ENCODE data around the gene UBXN10.

Gene UBXN10

DNA sequence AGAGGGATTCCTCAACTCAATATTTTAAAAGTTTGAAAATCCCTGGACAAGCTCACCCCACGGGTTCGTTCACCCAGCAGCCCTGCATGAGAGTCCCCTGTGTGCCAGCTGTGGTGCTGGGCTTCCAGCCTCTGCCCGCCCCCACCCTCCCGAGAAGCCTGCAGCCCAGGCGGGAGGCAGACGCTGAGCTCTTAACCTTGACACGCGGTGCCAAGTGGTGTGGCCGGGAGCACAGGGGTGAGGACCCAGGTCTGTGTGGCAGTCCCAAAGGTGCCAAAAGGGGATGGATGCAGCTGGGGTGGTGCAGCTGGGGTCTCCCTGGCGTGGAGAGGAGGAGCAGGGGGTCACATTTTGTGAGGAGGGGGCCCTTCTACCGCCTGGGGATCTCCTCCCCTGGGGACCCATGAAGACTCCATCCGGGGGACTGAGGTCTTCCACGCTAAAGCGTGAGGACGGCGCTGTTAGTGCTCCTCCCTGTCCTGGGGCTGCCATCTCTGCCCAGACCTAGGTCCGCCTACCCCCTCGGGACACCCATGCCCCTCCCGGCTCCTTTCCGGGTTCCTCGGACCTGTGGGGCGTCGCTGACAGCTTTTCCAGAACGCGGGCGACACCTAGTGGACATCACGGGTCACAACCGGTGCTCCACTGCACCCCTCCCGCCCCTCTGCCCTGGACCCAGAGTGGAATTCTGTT is 33.8 kb upstream of the UBXN10 start:
- peak; percentile 88 for DNase-seq (ENCODE audit: low spot score)

DNA sequence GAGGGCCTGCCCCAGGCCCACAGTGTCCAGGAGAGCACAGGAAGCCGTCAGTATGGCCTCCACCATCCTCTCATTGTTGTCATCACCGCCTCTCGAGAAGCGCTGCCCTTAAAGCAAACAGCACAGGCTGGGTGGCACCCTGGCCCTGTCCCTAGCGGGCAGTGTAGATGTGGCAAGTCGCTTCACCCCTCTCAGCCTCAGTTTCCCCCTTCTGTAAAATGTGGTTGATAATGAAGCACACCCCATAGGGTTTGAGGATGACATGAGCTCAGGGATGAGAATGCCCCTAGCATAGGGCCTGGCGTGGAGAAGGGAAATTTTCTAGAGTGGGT is 33.3 kb upstream of the UBXN10 start:
- no peak for DNase-seq (ENCODE audit: low spot score)

DNA sequence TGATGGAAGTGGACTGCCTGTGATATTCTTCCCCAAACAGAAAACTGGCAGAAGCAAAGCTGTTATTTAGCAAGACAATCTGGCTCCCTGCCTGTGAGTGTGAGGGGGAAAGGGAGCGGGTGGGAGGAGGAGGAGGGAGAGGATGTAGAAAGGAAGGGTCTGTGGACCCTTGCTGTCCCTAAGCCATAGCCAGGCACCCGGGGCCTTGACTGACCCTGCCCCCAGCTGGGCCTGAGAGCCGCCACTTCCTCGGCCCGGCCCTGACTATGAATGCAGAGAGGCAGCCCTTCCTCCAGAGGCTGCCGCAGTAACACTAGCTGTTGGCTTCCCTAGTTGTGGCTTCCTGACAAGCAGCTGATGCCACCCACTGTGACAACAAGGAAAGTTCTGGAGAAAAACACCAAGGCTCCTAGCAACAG is 32.9 kb upstream of the UBXN10 start:
- peak; percentile 86 for DNase-seq (ENCODE audit: low spot score)

DNA sequence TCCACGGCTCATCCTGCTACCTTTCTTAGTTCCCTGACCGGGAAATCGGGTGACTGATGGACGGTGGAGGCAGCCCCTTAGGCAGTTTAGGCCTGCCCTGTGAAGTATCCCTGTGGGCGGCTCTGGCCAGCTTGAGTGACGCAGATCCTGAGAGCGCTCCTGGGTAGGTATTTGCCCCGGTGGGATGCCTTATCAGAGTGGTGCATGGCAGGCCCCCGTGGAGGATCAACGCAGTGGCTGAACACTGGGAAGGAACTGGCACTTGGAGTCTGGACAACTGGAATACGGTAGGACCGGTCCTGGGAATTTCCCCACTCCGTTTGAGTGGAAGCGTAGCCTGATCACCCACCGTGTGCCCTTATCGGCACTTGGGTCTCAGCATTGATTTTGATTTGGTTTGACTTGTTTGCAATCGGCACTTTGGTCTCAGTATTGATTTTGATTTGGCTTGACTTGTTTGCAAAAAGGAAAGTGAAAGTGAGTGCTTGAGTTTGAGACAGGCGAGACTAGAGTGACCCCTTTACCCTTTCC is 31.5 kb upstream of the UBXN10 start:
- DNase-seq (ENCODE audit: low spot score) = no peak

DNA sequence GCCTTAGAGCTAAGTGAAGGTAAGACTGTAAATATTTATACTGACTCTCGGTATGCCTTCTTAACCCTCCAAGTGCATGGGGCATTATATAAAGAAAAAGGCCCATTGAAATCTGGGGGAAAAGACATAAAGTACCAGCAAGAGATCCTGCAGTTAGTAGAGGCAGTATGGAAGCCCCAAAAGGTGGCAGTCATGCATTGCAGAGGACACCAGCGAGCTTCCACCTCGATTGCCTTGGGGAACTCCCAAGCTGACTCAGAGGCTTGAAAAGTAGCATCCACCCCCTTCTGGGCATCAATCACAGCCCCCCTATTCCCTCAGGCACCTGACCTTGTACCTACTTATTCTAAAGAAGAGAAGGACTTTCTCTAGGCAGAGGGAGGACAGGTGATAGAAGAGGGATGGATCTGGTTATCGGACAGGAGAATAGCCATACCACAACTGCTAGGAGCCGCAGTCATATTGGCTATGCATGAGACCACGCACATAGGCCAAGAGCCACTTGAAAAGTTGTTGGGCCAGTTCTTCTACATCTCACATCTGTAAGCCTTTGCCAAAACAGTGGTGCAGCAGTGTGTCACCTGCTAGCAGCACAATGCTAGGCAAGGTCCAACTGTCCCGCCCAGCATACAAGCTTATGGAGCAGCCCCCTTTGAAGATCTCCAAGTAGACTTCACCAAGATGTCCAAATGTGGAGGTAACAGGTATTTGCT is 27.4 kb upstream of the UBXN10 start:
- no peak for DNase-seq (ENCODE audit: low spot score)

DNA sequence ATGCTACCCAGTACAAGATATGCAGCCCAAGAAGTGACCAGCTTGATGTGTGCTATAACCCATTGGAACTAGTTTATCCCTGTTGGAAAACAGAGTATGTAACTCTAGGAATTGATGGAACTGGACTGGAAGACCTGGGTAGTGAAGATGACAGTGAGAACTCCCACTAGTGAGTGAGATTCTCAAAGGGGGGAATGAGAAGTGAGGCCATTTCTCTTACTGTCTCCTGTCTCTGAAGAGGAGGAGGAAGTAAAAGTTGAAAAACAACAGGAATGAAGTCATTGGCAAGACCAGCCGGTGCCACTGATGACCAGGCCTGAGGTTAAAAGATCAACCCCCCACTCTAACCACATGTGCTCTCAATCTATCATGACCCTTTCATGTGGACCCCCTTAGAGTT is 25.9 kb upstream of the UBXN10 start:
- no peak for DNase-seq (ENCODE audit: low spot score)

DNA sequence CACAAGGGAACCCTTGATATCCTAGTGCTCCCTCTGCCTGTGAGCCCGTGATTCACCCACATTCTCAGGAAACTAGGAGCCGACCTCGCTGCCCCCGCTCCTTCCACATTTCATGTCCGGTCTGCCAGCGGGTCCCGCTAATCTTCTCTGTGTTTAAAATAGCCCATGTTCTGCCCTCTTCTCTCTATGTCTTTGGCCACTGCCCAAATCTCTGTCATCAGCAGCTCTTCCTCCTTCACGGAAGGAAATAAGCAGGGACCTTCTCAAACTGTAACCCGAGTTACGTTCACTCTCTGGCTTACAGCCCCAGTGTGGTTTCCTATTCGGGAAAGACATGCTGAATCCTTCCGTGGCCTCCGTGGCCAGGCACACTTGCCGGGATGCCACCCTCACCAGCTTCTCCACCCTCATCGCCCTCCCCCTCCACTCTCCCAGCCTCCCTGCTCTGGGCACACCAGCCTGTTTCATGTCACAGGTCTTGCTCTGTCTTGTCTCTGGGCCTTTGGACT is 21.1 kb upstream of the UBXN10 start:
- DNase-seq (ENCODE audit: low spot score) = peak; percentile 66

DNA sequence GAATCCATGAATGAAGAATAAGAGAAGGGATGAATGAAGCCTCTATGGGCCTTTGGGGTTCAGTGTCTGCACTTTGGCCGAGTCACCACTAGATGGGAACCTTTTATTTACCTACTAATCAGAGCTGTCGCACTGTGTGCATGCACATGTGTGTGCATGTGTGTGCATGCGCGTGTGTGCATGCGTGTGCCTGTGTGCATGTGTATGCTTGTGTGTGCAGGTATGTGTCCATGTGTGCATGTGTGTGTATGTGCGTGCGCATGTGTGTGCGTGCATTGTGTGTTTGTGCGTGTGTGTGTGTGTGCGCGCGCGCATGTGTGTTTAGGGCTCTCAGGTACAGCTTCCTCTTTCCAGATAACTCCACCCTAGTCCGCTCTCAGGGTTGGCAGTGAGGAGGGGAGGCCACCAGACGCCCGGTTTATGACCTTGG is 20.4 kb upstream of the UBXN10 start:
- peak; percentile 16 for DNase-seq (ENCODE audit: low spot score)

DNA sequence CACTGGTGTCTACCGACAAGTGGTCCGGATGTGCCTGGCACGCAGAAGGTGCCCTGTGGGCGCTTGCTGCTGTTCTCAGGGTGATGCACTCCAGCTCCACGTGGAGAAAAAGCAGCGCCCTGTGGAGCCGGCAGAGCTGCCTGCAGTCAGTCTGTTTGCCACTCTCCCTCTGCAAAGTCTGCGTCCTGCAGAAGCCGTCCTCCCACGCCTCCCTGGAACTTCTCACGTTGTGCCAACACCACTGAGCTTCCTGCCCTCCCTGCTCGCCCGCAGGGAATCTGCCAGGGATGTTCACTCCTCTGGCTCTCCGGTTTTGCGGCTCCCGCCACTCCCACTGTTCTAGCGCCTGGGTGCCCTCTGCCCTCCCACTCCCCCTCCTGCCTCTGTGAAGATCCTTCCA is 19.8 kb upstream of the UBXN10 start:
- DNase-seq (ENCODE audit: low spot score) = no peak

DNA sequence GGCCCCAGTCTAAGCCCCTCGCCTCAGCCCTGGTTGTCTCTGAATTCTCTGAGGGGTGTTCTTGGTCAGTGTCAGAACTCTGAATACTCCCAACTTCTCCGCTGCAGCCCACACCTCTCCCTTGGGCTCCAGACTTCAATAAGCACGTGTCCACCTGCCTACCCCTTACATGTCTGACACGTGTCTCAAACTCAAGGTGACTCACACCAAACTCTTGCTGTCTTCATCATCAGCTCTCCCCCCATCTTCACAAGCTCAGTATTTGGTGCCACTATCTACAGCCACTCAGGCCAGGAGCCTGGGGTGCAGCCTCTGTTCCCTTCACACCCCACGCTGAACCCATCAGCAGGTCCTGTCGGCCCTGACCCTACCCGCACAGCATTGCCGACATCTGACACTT is 18.8 kb upstream of the UBXN10 start:
- no peak for DNase-seq (ENCODE audit: low spot score)

DNA sequence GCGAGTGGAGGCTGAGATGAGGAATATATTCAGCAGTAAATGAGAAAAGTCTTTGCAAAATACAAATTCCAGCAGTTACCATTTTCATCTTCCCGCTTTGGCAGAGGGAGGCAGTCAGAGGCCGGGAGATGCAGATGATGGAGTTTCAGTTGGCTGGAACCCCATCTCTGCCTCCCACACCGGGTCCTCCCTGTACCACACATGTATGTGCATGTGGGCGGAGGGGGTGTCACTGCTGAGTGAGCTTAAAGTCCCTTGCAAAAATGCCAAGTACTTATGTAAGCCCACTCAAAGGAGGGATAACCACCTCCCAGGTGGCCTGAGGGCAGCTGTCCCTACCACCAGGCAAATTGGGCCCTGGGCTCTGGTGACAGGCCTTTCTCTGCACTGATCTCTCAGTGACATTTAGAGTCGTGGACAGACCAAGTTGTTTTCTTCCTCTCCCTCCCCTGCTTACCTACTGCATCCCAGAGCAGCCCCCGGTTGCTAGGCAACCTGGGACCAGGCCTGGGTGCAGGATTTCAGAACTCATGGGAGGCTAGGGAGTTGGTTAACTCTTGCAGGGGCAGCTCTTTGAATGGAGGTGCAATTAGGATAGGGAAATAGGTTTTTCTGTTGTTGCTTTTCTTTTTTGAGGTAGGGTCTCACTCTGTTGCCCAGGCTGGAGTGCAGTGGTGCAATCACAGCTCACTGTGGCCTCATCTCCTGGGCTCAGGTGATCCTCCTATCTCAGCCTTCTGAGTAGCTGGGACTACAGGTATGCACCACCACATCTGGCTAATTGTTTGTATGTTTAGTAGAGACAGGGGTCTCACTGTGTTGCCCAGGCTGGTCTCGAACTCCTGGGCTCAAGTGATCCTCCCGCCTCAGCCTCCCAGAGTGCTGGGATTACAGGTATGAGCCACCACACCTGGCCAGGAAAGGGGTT is 17.1 kb upstream of the UBXN10 start:
- no peak for DNase-seq (ENCODE audit: low spot score)

DNA sequence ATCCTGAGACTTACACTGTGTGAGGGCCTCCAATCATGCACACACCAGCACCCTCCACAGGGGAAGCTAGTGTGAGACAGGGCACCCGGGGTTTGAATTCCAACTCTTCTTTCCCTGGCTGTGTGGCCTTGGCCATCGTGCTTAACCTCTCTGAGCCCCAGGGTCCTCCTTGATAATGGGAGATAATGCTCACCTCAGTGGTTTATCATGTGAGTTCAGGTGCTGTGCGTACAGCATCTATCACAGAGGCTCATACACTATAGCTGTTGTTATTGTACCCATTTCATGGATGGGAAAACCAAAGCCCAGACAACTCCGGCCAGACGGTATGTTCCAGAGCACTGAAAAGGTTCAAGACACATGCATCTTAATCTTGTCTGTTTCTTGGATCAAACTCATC is 16.0 kb upstream of the UBXN10 start:
- no peak for DNase-seq (ENCODE audit: low spot score)

DNA sequence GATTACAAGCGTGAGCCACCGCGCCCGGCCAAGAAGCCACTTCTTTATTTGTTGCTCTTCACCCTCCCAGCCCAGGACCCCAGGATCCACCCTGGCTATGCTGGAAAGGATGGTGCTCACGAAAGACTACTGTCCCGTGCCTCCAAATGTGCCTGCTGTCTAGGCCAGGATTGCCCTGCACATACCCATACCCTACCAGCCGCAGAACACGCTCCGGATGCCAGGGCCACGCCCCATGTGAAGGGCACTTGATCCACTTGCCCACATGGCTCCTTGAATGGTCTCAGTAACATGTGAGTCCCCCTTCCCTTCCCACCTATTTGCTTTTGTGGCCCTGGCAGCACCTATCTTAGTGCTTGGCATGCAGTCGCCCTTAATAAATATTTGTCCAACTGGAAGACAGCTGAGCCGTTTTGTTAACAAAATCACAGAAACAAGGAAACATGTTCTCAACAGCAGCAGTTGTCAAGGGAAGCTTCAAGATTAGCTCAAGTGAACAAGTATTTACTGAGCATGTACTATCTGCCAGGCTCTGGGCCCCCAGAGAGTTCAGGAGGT is 13.8 kb upstream of the UBXN10 start:
- no peak for DNase-seq (ENCODE audit: low spot score)

DNA sequence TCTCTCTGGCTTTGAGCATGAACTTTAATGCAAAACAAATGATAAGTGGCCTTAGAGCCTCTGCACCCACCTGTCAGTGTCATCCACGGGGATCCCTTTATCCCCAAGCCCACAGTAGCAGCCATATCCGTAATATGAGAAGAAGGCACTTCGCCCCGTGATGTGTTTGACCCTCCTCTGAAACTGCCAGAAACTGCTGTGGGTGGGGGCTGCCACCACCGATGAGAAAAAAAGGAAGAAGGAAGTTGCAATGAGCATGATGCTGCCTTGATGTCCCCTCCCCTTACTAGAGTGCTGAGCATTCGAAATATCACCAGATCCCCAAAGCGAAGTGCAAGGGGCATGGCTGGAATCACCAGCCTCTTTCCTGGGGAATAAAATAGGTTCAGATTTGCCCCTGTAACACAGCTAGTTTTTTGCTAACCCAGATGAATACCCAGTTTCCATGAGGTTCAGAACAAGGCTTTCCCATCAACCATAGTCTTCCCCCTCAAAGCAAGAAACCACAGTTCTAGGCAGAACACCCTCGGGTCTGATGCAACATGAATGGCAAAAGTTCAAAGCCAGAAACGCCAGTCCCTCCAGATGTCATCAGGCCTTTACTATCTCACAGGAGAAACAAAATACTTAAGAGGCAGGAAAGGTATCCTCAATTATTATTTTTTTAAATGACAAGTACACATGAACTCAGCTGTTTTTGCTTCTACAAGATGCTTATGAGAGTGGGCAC is 10.8 kb upstream of the UBXN10 start:
- peak; percentile 22 for DNase-seq (ENCODE audit: low spot score)

DNA sequence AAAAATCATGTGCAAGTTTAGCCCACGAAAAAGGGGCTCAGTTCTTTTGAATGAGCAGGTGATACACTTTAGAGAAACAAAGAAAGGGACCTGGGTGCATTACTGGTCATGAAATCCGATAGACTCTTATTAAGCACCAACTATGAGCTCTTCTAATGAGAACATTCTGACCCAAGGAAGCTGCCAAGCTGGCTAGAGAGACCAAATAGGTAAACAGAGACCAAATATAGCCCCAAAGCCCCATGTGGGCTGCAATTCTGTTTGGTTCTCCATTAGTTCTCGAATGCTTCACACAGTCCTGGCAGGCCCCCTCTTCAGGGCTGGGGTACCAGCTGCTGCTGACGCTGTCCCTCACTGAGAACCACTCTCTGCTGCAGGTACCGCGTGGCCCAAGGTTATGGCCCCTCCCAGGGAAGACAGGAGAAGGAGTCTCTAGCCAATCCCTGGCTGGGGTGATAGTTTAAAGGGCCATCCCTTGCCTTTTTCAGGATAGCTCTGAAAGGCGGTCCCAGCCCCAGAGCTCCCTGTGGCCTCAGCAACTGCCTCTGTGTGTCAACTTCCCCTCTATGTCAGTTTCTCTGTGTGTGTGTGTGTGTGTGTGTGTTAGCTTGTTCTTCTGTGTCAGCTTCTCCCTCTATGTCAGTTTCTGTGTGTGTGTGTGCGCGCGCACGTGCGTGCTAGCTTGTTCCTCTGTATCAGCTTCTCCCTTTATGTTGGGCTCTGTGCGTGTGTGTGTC is 7.1 kb upstream of the UBXN10 start:
- DNase-seq (ENCODE audit: low spot score) = no peak

DNA sequence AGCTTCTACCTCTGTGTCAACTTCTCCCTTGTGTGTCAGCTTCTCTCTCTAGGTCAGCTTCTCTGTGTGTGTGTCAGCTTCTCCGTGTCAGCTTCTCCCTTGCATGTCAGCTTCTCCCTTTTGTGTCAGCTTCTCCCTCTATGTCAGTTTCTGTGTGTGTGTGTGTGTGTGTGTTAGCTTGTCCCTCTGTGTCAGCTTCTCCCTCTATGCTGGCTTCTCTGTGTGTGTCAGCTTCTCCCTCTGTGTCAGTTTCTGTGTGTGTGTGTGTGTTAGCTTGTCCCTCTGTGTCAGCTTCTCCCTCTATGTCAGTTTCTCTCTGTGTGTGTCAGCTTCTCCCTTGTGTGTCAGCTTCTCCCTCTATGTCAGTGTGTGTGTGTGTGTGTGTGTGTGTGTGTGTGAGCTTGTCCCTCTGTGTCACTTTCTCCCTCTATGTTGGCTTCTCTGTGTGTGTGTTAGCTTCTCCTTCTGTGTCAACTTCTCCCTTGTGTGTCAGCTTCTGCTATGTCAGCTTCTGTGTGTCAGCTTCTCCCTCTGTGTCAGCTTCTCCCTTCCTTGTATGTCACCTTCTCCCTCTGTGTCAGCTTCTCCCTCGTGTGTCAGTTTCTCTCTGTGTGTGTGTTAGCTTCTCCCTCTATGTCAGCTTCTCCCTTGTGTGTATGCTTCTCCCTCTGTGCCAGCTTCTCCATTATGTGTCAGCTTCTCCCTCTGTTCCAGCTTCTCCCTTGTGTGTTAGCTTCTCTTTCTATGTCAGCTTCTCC is 6.3 kb upstream of the UBXN10 start:
- DNase-seq (ENCODE audit: low spot score) = no peak

DNA sequence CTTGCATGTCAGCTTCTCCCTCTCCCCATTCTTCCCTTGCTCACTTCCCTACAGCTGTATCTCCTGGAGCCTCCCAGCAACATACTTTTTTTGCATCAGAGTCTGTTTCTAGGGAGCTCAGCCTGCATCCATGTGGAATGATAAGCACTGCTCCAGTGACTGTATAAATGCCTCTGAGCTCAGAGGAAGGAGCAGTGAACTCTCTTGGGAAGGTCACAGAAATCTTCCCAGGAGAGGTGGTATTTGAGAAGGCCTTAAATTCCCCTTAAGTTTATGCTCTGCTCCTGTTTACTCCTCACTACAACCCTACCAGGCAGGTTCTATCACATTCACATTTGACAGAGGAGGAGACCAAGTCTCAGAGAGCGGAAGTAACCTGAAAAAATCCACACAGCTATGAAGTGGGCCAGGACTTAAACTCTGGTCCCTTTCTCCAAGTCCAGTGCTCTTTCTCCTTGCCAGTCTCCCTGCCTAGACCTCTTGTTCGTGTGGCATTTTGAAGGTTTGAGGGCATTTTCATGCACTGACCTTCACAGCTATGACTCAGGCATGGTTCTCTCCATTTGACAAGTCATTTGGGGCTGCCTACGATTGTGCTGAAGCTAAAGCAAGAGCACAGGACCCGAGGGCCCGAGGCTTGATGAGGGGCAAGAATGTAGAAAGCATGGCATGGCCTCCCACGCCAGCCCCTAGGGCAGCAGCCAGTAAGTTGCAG is 5.6 kb upstream of the UBXN10 start:
- no peak for DNase-seq (ENCODE audit: low spot score)

DNA sequence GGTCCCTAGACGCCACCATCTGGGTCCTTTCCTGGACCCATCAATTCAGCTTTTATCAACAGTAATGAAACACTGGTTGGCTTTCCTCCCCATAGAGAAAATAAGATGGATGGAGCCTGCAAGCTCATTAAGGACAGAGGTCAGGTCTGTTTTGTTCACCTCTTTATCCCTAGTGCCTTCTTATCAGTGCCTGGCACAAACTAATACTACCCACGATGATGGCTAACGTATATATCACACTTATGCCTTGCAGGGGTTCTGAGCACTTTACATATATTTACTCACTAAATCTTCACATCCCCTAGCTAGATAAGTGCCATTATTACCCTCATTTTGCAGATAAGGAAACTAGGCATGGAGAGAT is 5.1 kb upstream of the UBXN10 start:
- DNase-seq (ENCODE audit: low spot score) = no peak

DNA sequence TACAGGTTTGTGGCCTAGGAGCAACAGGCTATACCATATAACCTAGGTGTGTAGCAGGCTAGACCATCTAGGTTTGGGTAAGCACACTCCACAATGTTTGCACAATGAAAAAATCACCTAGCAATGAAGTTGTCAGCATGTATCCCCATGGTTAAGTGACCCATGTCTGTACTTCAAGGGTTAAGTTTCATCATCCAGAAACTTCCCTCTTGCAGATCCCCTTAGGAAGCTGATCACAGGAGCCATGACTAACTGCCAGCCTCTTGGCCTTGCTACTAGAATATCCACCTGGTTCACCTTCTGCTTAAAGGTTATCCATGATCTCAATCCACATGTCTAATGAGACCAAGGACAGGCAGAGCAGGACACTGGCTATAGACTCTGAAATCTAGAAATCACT is 3.5 kb upstream of the UBXN10 start:
- DNase-seq (ENCODE audit: low spot score) = no peak

Measured in Ammon's horn (tissue), 1 donor.